ENCODE results near the gene CYTH1. TPM values are rescaled to one million over a fixed set of nuclear protein-coding genes. Genes with fewer than 3 reads are reported as not detected.
A peak's percentile ranks its signal among the peaks of the same experiment; 100 is the strongest.

CYTH1 gene
- total RNA-seq, 3 donors from 2014 or later = 55.9 to 99.3 (median 82.8) TPM

GRCh38 chr17:78645421-78646295 lies 136.4 kb downstream of the CYTH1 start:
- Mint-ChIP-seq H3K4me1 (ENCODE audit: low read depth) (peaks cover 13% of the 10 kb centered on the region), H3K9me3 (peaks cover 4% of the 10 kb centered on the region), H3K27me3 (ENCODE audit: low read depth) (peaks cover 3% of the 10 kb centered on the region), H3K4me3 (peak overlapping the region; percentile 65), H3K36me3 (ENCODE audit: insufficient read depth) (peaks cover 6% of the 10 kb centered on the region)
- DNase-seq = peak; percentile 61
- ATAC-seq = peak; percentile 67 to 77

GRCh38 chr17:78644931-78645351 lies 137.1 kb downstream of the CYTH1 start:
- no peak for DNase-seq
- H3K27me3 Mint-ChIP-seq (ENCODE audit: low read depth) = peaks cover 3% of the 10 kb centered on the region
- peaks cover 4% of the 10 kb centered on the region for H3K9me3 Mint-ChIP-seq
- H3K36me3 Mint-ChIP-seq (ENCODE audit: insufficient read depth) = peaks cover 6% of the 10 kb centered on the region
- no peak for ATAC-seq
- H3K4me1 Mint-ChIP-seq (ENCODE audit: low read depth) = peaks cover 13% of the 10 kb centered on the region
- H3K4me3 Mint-ChIP-seq = no peak overlapping the region

GRCh38 chr17:78644224-78644623 lies 137.8 kb downstream of the CYTH1 start:
- H3K9me3 Mint-ChIP-seq = peaks cover 4% of the 10 kb centered on the region

GRCh38 chr17:78643326-78643725 lies 138.7 kb downstream of the CYTH1 start:
- Mint-ChIP-seq H3K27me3 (ENCODE audit: low read depth) (peaks cover 3% of the 10 kb centered on the region), H3K9me3 (peaks cover 4% of the 10 kb centered on the region), H3K36me3 (ENCODE audit: insufficient read depth) (peaks cover 3% of the 10 kb centered on the region), H3K4me3 (no peak overlapping the region), H3K4me1 (ENCODE audit: low read depth) (peaks cover 13% of the 10 kb centered on the region)
- DNase-seq (no peak), ATAC-seq (no peak)

More at GRCh38 chr17:78644224-78644623, 137.8 kb downstream of the CYTH1 start:
- no peak for ATAC-seq
- DNase-seq = no peak
- peaks cover 13% of the 10 kb centered on the region for H3K4me1 Mint-ChIP-seq (ENCODE audit: low read depth)
- peaks cover 6% of the 10 kb centered on the region for H3K36me3 Mint-ChIP-seq (ENCODE audit: insufficient read depth)
- no peak overlapping the region for H3K4me3 Mint-ChIP-seq
- H3K27me3 Mint-ChIP-seq (ENCODE audit: low read depth) = peaks cover 3% of the 10 kb centered on the region

- ATAC-seq = no peak
- Mint-ChIP-seq H3K27me3 (ENCODE audit: low read depth) (peaks cover 3% of the 10 kb centered on the region), H3K4me3 (no peak overlapping the region)
These were observed 139.4 kb downstream of the CYTH1 start for GRCh38 chr17:78642707-78643106.

GRCh38 chr17:78641666-78642065 lies 140.4 kb downstream of the CYTH1 start:
- H3K9me3 Mint-ChIP-seq = no peaks in the 10 kb centered on the region
- H3K4me1 Mint-ChIP-seq (ENCODE audit: low read depth) = peaks cover 9% of the 10 kb centered on the region
- no peak overlapping the region for H3K4me3 Mint-ChIP-seq
- no peaks in the 10 kb centered on the region for H3K36me3 Mint-ChIP-seq (ENCODE audit: insufficient read depth)
- no peak for ATAC-seq
- DNase-seq = no peak
- H3K27me3 Mint-ChIP-seq (ENCODE audit: low read depth) = peaks cover 3% of the 10 kb centered on the region

More at GRCh38 chr17:78642707-78643106, 139.4 kb downstream of the CYTH1 start:
- H3K9me3 Mint-ChIP-seq = no peaks in the 10 kb centered on the region
- H3K4me1 Mint-ChIP-seq (ENCODE audit: low read depth) = peaks cover 13% of the 10 kb centered on the region
- H3K36me3 Mint-ChIP-seq (ENCODE audit: insufficient read depth) = no peaks in the 10 kb centered on the region
- no peak for DNase-seq

GRCh38 chr17:78641243-78641642 lies 140.8 kb downstream of the CYTH1 start:
- no peak overlapping the region for H3K4me3 Mint-ChIP-seq
- ATAC-seq = no peak
- no peak for DNase-seq
- H3K27me3 Mint-ChIP-seq (ENCODE audit: low read depth) = peaks cover 3% of the 10 kb centered on the region
- H3K9me3 Mint-ChIP-seq = no peaks in the 10 kb centered on the region
- H3K4me1 Mint-ChIP-seq (ENCODE audit: low read depth) = peaks cover 9% of the 10 kb centered on the region
- H3K36me3 Mint-ChIP-seq (ENCODE audit: insufficient read depth) = no peaks in the 10 kb centered on the region

GRCh38 chr17:78640700-78641099 lies 141.4 kb downstream of the CYTH1 start:
- peaks cover 4% of the 10 kb centered on the region for H3K4me1 Mint-ChIP-seq (ENCODE audit: low read depth)
- ATAC-seq (no peak), DNase-seq (no peak)
- H3K27me3 Mint-ChIP-seq (ENCODE audit: low read depth) = no peaks in the 10 kb centered on the region
- no peaks in the 10 kb centered on the region for H3K36me3 Mint-ChIP-seq (ENCODE audit: insufficient read depth)
- H3K4me3 Mint-ChIP-seq = no peak overlapping the region
- H3K9me3 Mint-ChIP-seq = no peaks in the 10 kb centered on the region

GRCh38 chr17:78637643-78638420 lies 144.2 kb downstream of the CYTH1 start:
- H3K4me1 Mint-ChIP-seq (ENCODE audit: low read depth) = no peaks in the 10 kb centered on the region
- no peak overlapping the region for H3K4me3 Mint-ChIP-seq
- DNase-seq = no peak
- ATAC-seq = no peak
- H3K27me3 Mint-ChIP-seq (ENCODE audit: low read depth) = no peaks in the 10 kb centered on the region
- H3K36me3 Mint-ChIP-seq (ENCODE audit: insufficient read depth) = no peaks in the 10 kb centered on the region
- no peaks in the 10 kb centered on the region for H3K9me3 Mint-ChIP-seq

GRCh38 chr17:78637146-78637545 lies 144.9 kb downstream of the CYTH1 start:
- H3K4me1 Mint-ChIP-seq (ENCODE audit: low read depth) = no peaks in the 10 kb centered on the region
- no peak for ATAC-seq
- no peaks in the 10 kb centered on the region for H3K36me3 Mint-ChIP-seq (ENCODE audit: insufficient read depth)
- H3K4me3 Mint-ChIP-seq = no peak overlapping the region
- no peaks in the 10 kb centered on the region for H3K27me3 Mint-ChIP-seq (ENCODE audit: low read depth)
- no peak for DNase-seq
- H3K9me3 Mint-ChIP-seq = no peaks in the 10 kb centered on the region

- no peaks in the 10 kb centered on the region for H3K27me3 Mint-ChIP-seq (ENCODE audit: low read depth)
- no peaks in the 10 kb centered on the region for H3K36me3 Mint-ChIP-seq (ENCODE audit: insufficient read depth)
- no peak for DNase-seq
- no peak for ATAC-seq
- no peaks in the 10 kb centered on the region for H3K9me3 Mint-ChIP-seq
- H3K4me3 Mint-ChIP-seq = no peak overlapping the region
- peaks cover 10% of the 10 kb centered on the region for H3K4me1 Mint-ChIP-seq (ENCODE audit: low read depth)
These were observed 147.9 kb downstream of the CYTH1 start for GRCh38 chr17:78634154-78634553.

- H3K27me3 Mint-ChIP-seq (ENCODE audit: low read depth) = no peaks in the 10 kb centered on the region
- no peak overlapping the region for H3K4me3 Mint-ChIP-seq
- no peaks in the 10 kb centered on the region for H3K9me3 Mint-ChIP-seq
- DNase-seq = no peak
- peaks cover 10% of the 10 kb centered on the region for H3K4me1 Mint-ChIP-seq (ENCODE audit: low read depth)
- no peaks in the 10 kb centered on the region for H3K36me3 Mint-ChIP-seq (ENCODE audit: insufficient read depth)
- ATAC-seq = no peak
These were observed 152.6 kb downstream of the CYTH1 start for GRCh38 chr17:78629436-78629995.

- Mint-ChIP-seq H3K27me3 (ENCODE audit: low read depth) (no peaks in the 10 kb centered on the region), H3K4me1 (ENCODE audit: low read depth) (peaks cover 10% of the 10 kb centered on the region), H3K36me3 (ENCODE audit: insufficient read depth) (no peaks in the 10 kb centered on the region)
These were observed 153.3 kb downstream of the CYTH1 start for GRCh38 chr17:78628547-78629435.

More at GRCh38 chr17:78628547-78629435, 153.3 kb downstream of the CYTH1 start:
- H3K9me3 Mint-ChIP-seq = no peaks in the 10 kb centered on the region
- H3K4me3 Mint-ChIP-seq = no peak overlapping the region
- DNase-seq (no peak), ATAC-seq (no peak)

All from activated T-cell treated with anti-CD3 and anti-CD28 coated beads, Interleukin-2, amount 50 U/mL, for 4 hours (primary cell).